Measurements from ENCODE around the gene YY1. TPM values are rescaled to one million over a fixed set of nuclear protein-coding genes. Genes with fewer than 3 reads are reported as not detected.
A peak's percentile ranks its signal among the peaks of the same experiment; 100 is the strongest.

The YY1 gene
- total RNA-seq (60.4 TPM), polyA plus RNA-seq (ENCODE audit: insufficient read depth, low read depth, low replicate concordance) (34.2 TPM)
- long read RNA-seq, donor 1, full-length matches to known transcripts, result 75 of 86 reads
- long read RNA-seq, donor 1, partial matches to known transcripts, result 11 of 86 reads
- long read RNA-seq, donor 1, other reads (novel, unspliced or antisense), result 0 of 86 reads
- long read RNA-seq, donor 2, full-length matches to known transcripts, result 54 of 80 reads
- long read RNA-seq, donor 2, partial matches to known transcripts, result 26 of 80 reads
- long read RNA-seq, donor 2, other reads (novel, unspliced or antisense), result 0 of 80 reads
- long read RNA-seq, donor 3, full-length matches to known transcripts, result 97 of 108 reads
- long read RNA-seq, donor 3, partial matches to known transcripts, result 11 of 108 reads
- long read RNA-seq, donor 3, other reads (novel, unspliced or antisense), result 0 of 108 reads
- long read RNA-seq, donor 4, full-length matches to known transcripts, result 45 of 53 reads
- long read RNA-seq, donor 4, partial matches to known transcripts, result 8 of 53 reads
- long read RNA-seq, donor 4, other reads (novel, unspliced or antisense), result 0 of 53 reads
- long read RNA-seq, donor 5, transcript YY1-206 (1 exons, 2,742 nt), result major isoform, 7 of 7 reads
- long read RNA-seq, donor 5, partial matches to known transcripts, result 0 of 7 reads
- long read RNA-seq, donor 5, other reads (novel, unspliced or antisense), result 0 of 7 reads
- long read RNA-seq, donor 6, full-length matches to known transcripts, result 28 of 28 reads
- long read RNA-seq, donor 6, partial matches to known transcripts, result 0 of 28 reads
- long read RNA-seq, donor 6, other reads (novel, unspliced or antisense), result 0 of 28 reads
- long read RNA-seq, donor 7, full-length matches to known transcripts, result 35 of 41 reads
- long read RNA-seq, donor 7, partial matches to known transcripts, result 1 of 41 reads
- long read RNA-seq, donor 7, other reads (novel, unspliced or antisense), result 5 of 41 reads
- long read RNA-seq, donor 8, full-length matches to known transcripts, result 74 of 96 reads
- long read RNA-seq, donor 8, partial matches to known transcripts, result 22 of 96 reads
- long read RNA-seq, donor 8, other reads (novel, unspliced or antisense), result 0 of 96 reads
- long read RNA-seq, donor 9, full-length matches to known transcripts, result 44 of 58 reads
- long read RNA-seq, donor 9, partial matches to known transcripts, result 14 of 58 reads
- long read RNA-seq, donor 9, other reads (novel, unspliced or antisense), result 0 of 58 reads
- long read RNA-seq, donor 10, full-length matches to known transcripts, result 94 of 153 reads
- long read RNA-seq, donor 10, partial matches to known transcripts, result 59 of 153 reads
- long read RNA-seq, donor 10, other reads (novel, unspliced or antisense), result 0 of 153 reads

- Histone ChIP-seq H3K9ac (ENCODE audit: low read length in 3 of 3) (peak within 1 kb of the TSS; percentile 49 to 88 (median 86)), H3K27ac (ENCODE audit: low read depth in 2 of 2, low read length in 2 of 2) (peak within 1 kb of the TSS; percentile 96 to 98), H3K9me3 (ENCODE audit: control insufficient read depth in 2 of 3, insufficient read depth in 1 of 3, low read length in 3 of 3) (no peaks in the 10 kb centered on the region), H3K4me1 (ENCODE audit: control insufficient read depth in 2 of 3, insufficient read depth in 2 of 3, low read depth in 1 of 3, low read length in 3 of 3) (peaks cover 6 to 20% (median 13%) of the 10 kb centered on the region in 3 donors), H3K4me3 (ENCODE audit: low read length in 3 of 3) (peak within 1 kb of the TSS; percentile 76 to 89 (median 87)), H3K36me3 (ENCODE audit: control insufficient read depth in 2 of 3, insufficient read depth in 3 of 3, low read length in 3 of 3) (no peaks in the 10 kb centered on the region), H3K27me3 (ENCODE audit: control insufficient read depth, insufficient read depth, low read length) (no peaks in the 10 kb centered on the region)
- DNase-seq, result peak; percentile 99 to 100 (median 99)
- TF ChIP-seq CTCF (IDR thresholded peaks at IDR 0.05; ENCODE audit: borderline replicate concordance, extremely low read depth, insufficient read depth), result no peak
- no peak for FAIRE-seq
- intact Hi-C loops (cut with DNase I), result no loop called here
Observed at GRCh38 chr14:100238419-100239210, at the start of gene YY1. Gene YY1 (plus strand): TSS chr14:100239144. CDS start chr14:100239245, 101 bp downstream.

- Histone ChIP-seq H3K9ac (ENCODE audit: low read length in 3 of 3) (no peak overlapping the region), H3K27ac (ENCODE audit: low read depth in 2 of 2, low read length in 2 of 2) (no peak overlapping the region), H3K4me3 (ENCODE audit: low read length in 3 of 3) (no peak overlapping the region), H3K27me3 (ENCODE audit: control insufficient read depth, insufficient read depth, low read length) (no peaks in the 10 kb centered on the region), H3K9me3 (ENCODE audit: control insufficient read depth in 2 of 3, insufficient read depth in 1 of 3, low read length in 3 of 3) (no peaks in the 10 kb centered on the region), H3K4me1 (ENCODE audit: control insufficient read depth in 2 of 3, insufficient read depth in 2 of 3, low read depth in 1 of 3, low read length in 3 of 3) (peaks cover 0 to 9% (median 5%) of the 10 kb centered on the region in 3 donors), H3K36me3 (ENCODE audit: control insufficient read depth in 2 of 3, insufficient read depth in 3 of 3, low read length in 3 of 3) (no peaks in the 10 kb centered on the region)
- DNase-seq (no peak), FAIRE-seq (no peak)
- TF ChIP-seq CTCF (IDR thresholded peaks at IDR 0.05; ENCODE audit: borderline replicate concordance, extremely low read depth, insufficient read depth), result no peak
- intact Hi-C loops (cut with DNase I), result no loop called here
Observed at GRCh38 chr14:100190126-100190525, 48.8 kb upstream of the YY1 start.
